ENCODE results near the gene SMCO1. TPM values are rescaled to one million over a fixed set of nuclear protein-coding genes. Genes with fewer than 3 reads are reported as not detected.
"Not testable (repeated sequence)": the region's sequence is repeated elsewhere in the genome, so short reads cannot be mapped to it uniquely, and the experiment has no call there.

Gene SMCO1
- total RNA-seq, 1 experiment from 2014 or later: 0.14 TPM

DNA sequence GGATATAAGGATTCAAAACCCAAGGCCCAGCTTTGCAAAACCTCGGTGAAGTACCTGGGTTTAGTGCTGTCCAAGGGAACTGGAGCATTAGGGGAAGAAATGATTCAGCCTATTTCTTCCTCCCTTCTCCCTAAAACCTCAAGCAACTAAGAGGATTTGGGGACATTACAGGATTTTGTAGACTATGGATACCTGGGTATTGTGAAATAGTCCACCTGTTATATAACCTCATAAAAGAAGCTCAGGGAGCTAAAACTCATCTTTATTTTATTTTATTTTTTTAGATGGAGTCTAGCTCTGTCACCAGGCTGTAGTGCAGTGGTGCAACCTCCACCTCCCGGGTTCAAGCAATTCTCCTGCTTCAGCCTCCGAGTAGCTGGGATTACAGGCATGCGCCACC is 8.7 kb upstream of the SMCO1 start:
- no peak for DNase-seq (ENCODE audit: low read depth)

DNA sequence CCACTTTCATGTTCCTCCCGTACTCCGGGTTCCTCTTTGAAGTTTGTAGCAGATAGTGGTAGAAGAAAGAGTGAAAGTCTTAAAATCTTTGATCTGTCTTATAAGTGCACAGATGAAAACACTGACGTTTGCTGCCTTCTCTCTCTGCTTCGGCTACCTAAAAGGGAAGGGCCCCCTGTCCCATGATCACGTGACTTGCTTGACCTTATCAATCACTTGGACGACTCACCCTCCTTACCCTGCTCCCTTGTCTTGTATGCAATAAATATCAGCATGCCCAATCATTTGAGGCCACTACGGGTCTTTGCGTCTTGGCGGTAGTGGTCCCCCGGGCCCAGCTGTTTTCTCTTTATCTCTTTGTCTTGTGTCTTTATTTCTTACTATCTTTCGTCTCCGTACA is 6.1 kb upstream of the SMCO1 start:
- not testable (repeated sequence) for DNase-seq (ENCODE audit: low read depth)

DNA sequence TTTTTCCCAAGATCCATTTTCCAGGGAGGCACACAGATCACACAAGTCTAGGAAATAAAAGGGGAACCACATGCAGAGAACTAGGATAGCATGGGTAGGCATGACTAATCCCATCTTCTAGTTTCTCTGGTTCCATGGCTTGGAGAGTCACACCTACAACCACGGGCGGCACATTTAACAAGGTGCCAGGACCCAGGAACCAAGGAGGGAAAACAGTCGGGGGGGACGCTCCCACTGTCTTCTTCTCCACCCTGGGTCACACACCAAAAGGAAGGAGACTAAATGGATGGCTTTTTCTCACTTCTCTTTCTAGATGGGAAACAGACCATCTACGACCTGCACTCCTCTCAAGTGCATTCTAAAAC is 4.6 kb upstream of the SMCO1 start:
- DNase-seq (ENCODE audit: low read depth): no peak

DNA sequence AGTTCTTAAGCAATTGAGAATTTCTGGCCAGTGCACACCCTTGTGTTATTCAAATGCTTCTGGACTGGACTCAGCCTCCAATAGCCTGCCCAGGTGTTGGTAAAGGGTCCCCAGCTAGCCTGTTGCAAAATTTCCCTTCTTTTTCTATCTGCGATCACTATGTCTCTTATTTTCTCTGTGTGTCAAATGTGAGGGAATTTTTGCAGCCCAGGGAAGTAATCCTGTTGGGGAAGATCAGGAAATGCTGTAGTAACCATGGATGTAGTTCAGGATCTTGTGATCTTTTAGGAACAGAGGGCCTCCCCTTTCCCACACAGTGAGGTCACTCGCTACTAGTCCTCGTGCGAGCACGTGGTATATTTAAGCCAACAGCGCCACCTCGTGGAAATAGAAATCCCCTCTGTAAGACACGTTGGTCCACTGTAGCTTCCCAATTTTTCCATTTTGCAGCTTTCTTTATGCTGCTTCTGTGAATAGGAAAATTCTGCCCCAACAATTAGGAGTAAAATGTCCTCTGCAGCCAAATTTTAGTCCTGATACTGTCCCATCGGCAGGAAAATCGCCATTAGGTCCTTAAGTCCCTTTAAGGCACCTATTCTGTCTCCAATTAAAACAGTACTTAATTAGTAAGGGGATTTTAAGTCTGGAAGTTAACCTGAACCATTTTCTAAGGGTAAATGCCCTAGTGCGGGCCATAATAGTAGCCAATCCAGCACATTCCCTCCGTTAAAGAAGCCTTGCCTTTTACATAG is 4.0 kb upstream of the SMCO1 start:
- DNase-seq (ENCODE audit: low read depth): peak; percentile 76

DNA sequence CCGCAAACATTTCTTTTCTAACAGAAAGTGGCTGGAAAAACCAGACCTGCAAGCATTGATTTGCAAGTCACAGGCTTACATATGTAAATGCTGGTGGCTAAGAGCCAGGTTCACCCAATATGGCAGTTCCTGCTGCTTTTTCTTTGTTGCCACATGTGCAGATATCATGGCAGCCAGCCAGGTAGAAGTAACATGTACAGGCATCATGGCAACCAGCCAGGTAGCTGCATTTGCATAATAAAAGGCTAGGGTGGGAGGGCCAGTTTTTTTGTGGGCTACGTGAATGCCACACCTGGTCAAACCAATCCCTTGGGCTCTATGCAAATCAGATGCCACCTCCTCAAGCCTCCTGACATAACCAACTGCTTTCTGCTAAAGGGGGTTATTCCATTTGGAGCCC is 2.8 kb upstream of the SMCO1 start:
- no peak for DNase-seq (ENCODE audit: low read depth)

DNA sequence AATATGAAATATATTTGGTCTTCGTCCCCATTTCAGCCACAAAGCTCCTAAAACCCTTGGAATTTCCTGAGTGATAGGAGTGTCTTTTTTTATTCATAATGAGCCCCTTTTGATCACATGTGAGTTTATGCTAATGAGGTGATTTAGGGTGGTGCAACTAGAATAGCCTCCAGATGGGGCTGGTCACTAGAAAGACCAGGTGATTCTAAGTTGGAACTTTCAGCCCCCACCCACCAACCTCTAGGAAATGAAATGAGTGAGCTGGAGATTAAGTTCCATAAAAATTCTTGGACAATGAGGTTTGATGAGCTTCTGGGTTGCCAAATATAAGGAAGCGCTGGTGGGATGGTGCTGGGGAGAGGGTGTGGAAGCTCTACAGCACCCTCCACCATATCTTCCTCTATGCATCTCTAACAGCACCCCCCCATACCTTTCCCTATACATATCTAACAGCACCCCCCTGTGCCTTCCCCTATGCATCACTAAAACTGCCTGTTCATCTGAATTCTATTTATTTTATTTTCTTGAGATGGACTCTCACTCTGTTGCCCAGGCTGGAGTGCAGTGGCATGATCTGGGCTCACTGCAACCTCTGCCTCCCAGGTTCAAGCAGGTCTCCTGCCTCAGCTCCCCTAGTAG is 2.1 kb upstream of the SMCO1 start:
- peak; percentile 36 for DNase-seq (ENCODE audit: low read depth)

DNA sequence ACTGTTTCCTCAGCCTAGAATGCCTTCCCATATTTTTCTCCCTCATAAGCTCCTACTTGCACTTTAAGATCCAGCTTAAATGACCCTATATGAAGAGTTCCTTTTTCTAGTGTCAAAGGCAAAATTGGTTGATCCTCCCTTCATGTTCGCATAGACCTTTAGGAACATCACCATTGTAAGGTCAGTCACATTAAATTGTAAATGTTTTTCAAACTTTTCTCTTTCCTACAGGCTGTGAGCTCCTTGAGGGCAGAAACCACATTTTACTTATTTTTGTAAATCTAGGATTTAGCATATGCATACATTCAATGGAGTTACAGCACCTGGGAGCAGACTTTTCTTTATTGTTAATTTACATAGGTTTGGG is 813 bp downstream of the SMCO1 start:
- DNase-seq (ENCODE audit: low read depth): no peak

DNA sequence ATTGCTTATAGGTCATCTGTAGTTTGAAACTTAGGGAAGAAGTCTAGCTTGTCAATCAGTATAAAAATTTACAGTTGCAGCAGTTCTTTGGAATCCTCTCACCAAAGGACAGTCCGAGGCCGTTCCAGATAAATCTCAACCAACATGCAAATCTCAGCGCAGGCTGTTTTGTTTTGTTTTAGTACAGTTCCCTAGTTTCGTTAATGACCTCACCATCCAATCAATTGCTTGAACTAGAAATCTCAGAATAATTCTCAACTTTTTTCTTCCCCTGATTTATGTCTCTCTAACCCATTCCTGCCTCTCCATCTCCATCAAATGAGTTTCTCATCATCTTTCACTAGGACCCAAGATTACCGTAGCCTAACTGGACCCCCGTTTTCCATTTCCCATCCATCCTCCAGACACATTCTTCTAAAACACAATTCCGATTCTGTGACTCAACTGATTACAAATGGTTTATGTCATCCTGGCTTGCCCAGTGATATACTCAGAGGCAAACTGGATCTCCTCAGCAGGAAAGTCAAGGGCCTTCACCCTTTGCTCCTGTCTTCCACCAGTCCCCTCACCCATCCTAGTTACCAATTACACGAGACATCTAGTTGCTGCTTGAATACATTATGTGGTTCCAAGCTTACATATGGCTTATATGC is 1.3 kb downstream of the SMCO1 start:
- peak; percentile 54 for DNase-seq (ENCODE audit: low read depth)

DNA sequence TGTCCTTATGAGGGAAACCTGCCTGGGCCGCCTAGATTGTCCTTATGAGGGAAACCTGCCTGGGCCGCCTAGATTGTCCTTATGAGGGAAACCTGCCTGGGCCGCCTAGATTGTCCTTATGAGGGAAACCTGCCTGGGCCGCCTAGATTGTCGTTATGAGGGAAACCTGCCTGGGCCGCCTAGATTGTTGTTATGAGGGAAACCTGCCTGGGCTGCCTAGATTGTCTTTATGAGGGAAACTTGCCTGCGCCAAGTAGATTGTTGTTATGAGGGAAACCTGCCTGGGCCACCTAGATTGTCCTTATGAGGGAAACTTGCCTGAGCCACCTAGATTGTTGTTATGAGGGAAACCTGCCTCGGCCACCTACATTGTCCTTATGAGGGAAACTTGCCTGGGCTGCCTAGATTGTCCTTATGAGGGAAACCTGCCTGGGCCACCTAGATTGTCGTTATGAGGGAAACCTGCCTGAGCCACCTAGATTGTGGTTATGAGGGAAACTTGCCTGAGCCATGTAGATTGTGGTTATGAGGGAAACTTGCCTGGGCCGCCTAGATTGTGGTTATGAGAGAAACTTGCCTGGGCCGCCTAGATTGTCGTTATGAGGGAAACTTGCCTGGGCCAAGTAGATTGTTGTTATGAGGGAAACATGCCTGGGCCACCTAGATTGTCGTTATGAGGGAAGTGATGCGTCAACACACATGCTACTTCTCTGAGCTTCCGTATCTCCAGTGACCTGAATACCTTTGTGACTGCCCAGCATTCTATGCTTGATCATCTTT is 3.3 kb downstream of the SMCO1 start:
- DNase-seq (ENCODE audit: low read depth): not testable (repeated sequence)

DNA sequence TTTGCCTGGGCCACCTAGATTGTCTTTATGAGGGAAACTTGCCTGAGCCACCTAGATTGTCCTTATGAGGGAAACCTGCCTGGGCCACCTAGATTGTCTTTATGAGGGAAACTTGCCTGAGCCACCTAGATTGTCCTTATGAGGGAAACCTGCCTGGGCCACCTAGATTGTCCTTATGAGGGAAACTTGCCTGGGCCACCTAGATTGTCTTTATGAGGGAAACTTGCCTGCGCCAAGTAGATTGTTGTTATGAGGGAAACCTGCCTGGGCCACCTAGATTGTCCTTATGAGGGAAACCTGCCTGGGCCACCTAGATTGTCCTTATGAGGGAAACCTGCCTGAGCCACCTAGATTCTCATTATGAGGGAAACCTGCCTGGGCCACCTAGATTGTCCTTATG is 4.0 kb downstream of the SMCO1 start:
- not testable (repeated sequence) for DNase-seq (ENCODE audit: low read depth)

DNA sequence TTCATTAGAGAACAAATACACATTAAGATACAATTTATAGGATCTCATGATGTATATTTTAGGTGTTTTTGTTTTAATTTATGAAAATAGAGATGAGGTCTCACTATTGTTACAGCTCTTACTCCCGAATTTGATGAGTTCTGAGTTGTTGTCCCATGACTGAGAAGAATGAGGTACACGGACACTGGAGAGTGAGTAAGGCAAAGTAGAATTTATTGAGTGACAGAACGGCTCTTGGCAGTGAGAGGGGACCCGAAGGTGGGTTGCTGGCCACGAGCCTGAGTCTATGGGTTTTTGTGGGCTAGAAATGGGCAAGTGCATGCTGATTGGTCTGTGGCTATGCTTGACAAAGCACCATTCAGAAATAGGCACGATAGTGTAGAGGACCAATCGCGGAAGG is 8.5 kb downstream of the SMCO1 start:
- DNase-seq (ENCODE audit: low read depth): no peak

DNA sequence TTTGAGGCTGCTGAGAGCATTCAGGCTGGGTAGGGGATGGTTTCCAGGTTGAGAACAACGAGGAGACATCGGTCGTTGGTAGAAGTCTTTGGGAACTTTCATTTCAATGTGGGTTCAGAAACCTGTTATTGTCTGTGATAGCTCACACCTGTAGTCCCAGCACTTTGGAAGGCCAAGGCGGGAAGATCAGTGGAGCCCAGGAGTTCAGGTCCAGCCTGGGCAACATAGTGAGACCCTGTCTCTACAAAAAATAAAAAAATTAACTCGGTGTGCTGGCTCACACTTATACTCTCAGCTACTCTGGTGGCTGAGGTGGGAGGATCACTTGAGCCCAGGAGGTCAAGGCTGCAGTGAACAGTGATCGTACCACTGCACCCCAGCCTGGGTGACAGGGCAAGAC is 10.6 kb downstream of the SMCO1 start:
- no peak for DNase-seq (ENCODE audit: low read depth)

DNA sequence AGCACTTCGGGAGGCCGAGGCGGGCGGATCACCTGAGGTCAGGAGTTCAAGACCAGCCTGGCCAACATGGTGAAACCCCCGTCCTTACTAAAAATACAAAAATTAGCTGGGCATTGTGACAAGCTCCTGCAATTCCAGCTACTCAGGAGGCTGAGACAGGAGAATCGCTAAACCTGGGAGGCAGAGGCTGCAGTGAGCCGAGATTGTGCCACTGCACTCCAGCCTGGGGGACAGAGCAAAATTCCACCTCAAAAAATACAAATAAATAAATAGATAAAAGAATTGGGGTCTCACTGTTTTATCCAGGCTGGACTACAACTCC is 11.1 kb downstream of the SMCO1 start:
- DNase-seq (ENCODE audit: low read depth): not testable (repeated sequence)

DNA sequence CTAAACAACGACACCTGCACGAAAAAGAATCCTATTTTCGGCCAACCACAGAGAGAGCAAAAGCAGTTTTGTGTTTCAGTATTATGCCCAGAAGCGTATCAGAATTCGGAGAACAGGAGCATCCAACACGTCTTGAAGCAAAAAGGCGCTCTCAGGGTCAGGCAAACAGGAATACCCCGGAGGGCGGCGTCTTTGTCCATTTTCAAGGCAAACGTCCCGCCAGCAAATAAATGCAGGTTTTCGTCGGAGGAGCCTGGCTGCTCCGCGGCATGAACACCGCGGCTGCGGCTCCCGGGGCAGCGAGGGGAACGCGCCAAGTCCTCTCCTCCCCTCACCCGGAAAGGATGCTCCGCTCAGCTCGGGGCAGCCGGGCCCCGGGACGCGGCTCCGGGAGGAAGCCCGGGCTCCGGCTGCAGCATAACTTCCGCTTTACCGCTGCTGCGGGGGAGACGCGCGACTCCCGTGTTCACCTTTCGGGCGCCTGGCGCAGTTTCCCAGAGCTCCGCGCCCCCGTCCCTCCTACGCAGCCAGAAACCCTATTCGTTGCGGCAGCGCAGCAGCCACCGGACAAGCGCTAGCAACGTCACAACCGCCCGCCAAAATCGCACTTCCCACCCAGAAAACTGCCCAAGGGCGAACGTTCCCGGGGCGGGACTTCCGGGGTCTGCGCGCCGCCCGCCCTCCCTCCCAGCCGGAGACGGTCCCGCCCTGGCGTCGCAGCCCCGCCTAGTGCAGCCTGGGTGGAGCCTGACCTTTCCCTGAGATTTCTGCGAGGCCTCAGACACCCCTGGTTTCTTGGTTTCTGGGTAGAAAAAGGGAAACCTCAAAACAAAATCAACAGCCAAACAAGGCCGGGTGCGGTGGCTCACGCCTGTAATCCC is 11.7 kb downstream of the SMCO1 start, which contains the start of gene RNF168:
RNF168 (minus strand) TSS at position 573 of the 881 bp plus-strand sequence. CDS start 595 bp downstream, outside the sequence.
- DNase-seq (ENCODE audit: low read depth): peak; percentile 97

DNA sequence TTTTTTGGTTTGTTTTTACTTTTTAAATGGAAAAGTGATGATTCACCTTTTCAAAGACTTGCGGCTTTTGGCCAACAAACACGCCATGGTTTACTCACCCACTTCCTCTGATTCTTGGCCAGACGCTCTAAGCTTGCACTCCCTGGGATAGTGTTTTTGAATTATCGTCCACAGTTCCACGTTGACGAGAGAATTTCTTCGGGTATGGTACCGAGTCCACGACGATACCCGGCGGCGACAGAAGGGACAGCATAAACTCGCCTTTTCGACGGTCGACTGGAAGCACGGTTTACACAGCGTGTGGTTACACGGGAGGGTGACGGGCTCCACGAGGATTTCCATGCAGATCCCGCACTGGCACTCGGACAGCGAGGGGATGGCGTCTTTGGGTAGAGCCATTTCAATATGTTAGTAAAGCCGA is 12.4 kb downstream of the SMCO1 start:
- peak; percentile 93 for DNase-seq (ENCODE audit: low read depth)

DNA sequence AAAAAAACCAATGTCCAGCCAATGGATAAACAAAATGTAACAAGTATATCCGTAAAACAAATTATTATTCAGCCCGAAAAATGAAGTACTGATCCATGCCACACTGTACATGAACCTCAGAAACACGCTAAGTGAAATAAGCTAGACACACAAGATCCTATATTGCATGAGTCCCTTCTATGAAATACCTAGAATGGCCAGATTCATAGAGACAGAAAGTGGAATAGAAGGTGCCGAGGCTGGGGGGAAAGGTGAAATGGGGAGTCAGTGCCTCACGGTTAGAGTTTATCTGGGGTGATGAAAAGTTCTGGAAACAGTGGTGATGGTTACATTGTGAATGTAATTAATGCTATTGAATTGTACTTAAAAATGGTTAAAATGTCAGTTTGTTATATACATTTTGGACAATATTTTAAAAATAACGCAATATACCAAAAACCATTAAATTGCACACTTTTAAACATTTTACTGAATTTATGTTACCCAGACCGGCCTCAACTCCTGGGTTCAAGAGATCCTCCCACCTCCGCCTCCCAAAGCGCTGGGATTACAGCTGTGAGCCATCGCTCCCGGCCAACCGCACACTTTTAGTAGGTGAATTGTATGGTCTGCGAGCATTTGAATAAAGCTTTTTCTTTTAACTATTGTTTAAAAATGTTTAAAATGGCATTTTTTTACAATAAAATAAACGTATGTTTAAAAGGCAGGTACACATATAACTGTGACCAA is 13.7 kb downstream of the SMCO1 start:
- peak; percentile 33 for DNase-seq (ENCODE audit: low read depth)

DNA sequence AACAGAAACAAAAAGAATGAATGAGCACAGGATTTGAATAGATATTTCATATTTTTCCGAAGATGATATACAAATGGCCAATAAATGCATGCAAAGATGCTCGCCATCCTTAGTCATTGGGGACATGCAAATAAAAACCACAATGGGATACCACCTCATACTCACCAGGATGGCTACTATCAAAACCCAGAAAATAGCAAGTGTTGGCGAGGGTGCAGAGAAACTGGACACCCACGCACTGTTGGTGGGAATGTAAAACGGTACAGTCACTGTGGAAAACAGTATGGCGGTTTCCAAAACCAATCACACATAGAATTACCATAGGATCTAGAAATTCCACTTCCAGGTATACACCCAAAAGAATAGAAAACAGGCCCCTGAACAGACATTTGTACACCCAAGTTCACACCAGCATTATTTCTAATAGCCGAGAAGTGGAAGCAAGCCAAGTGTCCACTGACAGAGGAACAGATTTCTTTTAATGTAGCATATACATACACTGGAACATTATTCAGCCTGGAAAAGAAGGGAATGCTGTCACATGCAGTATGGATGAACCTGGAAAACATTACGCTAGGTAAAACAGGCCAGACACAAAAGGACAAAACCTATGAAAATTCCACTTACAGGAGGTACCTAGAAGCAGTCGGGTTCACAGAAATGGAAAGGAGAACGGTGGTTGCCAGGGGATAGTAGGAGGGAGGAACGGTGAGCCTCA is 15.2 kb downstream of the SMCO1 start:
- no peak for DNase-seq (ENCODE audit: low read depth)

DNA sequence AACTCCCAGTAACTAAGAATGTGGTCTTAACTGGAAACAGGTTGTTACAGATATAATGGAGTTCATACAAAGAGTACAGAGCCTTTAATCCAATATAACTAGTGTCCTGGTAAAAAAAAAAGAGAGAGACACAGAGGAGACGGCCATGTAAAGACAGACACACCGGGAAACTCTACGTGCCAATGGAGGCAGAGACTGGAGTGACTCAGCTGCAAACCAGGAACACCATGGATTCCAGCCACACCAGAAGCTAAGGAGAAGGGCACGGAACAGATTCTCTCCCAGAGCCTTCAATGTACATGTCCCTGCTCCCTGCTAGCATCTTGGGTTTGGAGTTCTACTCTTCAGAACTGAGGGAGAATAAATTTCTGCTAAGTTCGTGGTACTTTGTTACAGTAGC is 16.1 kb downstream of the SMCO1 start:
- no peak for DNase-seq (ENCODE audit: low read depth)

DNA sequence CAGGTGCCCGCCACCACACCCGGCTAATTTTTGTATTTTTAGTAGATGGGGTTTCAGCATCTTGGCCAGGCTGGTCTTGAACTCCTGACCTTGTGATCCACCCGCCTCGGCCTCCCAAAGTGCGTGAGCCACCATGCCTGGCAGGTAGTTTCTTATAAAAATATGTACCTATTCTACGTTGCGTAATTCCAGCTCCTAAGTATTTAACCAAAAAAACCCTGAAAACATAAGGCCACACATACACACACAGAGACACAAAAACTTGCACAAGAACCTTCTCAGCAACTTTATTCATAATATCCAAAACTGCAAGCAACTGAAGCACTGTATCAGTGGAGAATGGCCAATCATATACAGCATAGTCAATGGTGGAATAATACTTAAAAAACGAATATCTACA is 16.8 kb downstream of the SMCO1 start:
- no peak for DNase-seq (ENCODE audit: low read depth)

DNA sequence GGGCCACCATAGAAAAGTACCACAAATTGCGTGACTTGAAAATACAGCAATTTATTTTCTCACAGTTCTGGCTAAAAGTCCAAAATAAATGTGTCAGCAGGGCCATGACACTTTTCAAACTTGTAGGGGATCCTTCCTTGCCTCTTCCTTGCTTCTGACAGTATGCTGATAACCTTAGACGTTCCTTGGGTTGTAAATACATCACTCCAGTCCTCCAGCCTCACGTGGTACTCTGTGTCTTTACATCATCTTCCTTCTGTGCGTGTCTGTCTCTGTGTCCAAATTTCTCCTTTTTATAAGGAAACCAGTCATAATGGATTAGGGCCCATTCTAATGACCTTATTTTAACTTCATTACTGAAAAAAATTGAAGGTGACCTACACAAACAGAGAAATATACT is 19.0 kb downstream of the SMCO1 start:
- DNase-seq (ENCODE audit: low read depth): no peak

Data from HT1080 (cell line).